ENCODE data around the gene PEF1. TPM values are rescaled to one million over a fixed set of nuclear protein-coding genes. Genes with fewer than 3 reads are reported as not detected.

The PEF1 gene
- total RNA-seq, 1 donor from 2014 or later: 53.0 TPM

DNA sequence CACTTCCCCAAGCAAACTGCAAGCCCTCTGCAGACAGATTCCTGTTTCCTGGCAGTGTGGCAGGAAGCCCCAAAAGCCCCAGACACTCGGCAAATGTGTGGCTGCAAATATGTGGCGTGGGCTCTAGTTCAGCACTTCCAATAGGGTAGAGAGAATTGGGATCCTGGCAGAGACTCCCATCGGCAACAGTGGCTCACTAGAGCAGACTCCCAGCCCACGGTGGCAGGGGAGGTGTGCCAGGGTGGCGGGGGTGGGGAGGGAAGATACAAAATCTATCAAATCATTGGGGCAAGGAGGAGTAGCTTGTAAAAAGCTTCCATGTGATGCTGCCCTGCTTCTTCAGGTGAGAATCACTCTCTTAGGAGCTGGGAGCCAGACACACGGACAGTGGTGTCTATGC, 33.3 kb upstream of the PEF1 start:
- H3K36me3 Mint-ChIP-seq (ENCODE audit: low read depth): peaks cover 20% of the 10 kb centered on the region
- H3K4me1 Mint-ChIP-seq (ENCODE audit: low read depth): peaks cover 21% of the 10 kb centered on the region
- no peak overlapping the region for H3K4me3 Mint-ChIP-seq (ENCODE audit: unreplicated experiment)
- H3K27ac Mint-ChIP-seq (ENCODE audit: unreplicated experiment): no peak overlapping the region
- DNase-seq (ENCODE audit: low spot score): no peak
- TF ChIP-seq, protein P1, sequence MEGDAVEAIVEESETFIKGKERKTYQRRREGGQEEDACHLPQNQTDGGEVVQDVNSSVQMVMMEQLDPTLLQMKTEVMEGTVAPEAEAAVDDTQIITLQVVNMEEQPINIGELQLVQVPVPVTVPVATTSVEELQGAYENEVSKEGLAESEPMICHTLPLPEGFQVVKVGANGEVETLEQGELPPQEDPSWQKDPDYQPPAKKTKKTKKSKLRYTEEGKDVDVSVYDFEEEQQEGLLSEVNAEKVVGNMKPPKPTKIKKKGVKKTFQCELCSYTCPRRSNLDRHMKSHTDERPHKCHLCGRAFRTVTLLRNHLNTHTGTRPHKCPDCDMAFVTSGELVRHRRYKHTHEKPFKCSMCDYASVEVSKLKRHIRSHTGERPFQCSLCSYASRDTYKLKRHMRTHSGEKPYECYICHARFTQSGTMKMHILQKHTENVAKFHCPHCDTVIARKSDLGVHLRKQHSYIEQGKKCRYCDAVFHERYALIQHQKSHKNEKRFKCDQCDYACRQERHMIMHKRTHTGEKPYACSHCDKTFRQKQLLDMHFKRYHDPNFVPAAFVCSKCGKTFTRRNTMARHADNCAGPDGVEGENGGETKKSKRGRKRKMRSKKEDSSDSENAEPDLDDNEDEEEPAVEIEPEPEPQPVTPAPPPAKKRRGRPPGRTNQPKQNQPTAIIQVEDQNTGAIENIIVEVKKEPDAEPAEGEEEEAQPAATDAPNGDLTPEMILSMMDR (IDR thresholded peaks at IDR 0.05): no peak
- H3K27me3 Mint-ChIP-seq (ENCODE audit: low read depth): no peaks in the 10 kb centered on the region
- H3K9me3 Mint-ChIP-seq (ENCODE audit: low read depth): no peaks in the 10 kb centered on the region

DNA sequence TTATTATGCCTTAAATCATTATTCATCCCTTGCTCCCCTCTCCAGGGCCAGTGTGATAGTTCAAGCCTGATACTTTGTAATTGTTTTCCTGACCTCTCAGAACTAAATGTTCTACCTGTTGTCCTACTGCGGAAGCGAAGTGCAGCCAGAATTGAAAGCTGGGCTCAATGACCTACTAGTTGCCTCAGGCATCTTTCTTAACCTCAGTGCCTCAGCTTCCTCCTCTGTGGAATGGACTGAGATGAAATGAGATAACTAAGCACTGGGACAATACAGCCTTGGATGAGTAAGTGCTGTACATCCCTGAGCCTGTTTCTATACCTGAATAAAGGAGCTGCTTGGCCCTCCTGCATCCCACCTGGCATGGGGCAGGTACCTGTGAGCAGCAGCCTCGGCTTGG, 32.7 kb upstream of the PEF1 start:
- H3K4me1 Mint-ChIP-seq (ENCODE audit: low read depth): peaks cover 17% of the 10 kb centered on the region
- peaks cover 20% of the 10 kb centered on the region for H3K36me3 Mint-ChIP-seq (ENCODE audit: low read depth)
- H3K27me3 Mint-ChIP-seq (ENCODE audit: low read depth): no peaks in the 10 kb centered on the region
- H3K9me3 Mint-ChIP-seq (ENCODE audit: low read depth): no peaks in the 10 kb centered on the region
- H3K4me3 Mint-ChIP-seq (ENCODE audit: unreplicated experiment): no peak overlapping the region
- H3K27ac Mint-ChIP-seq (ENCODE audit: unreplicated experiment): no peak overlapping the region
- DNase-seq (ENCODE audit: low spot score): no peak
- TF ChIP-seq, protein P1 (IDR thresholded peaks at IDR 0.05): no peak

DNA sequence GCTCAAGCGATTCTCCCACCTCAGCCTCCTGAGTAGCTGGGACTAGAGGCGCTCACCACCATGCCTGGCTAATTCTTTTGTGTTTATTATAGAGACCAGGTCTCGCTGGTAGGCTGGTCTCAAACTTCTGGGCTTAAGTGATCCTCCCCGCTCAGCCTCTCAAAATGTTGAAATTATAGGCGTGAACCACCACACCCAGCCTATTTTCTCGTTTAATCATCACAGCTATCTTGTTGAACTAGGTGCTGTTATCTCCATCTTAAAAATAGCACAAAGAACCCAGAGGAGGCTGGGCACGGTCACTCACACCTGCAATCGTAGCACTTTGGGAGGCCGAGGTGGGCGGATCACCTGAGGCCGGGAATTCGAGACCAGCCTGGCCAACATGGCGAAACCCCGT, 31.1 kb upstream of the PEF1 start:
- Mint-ChIP-seq H3K9me3 (ENCODE audit: low read depth) (no peaks in the 10 kb centered on the region), H3K36me3 (ENCODE audit: low read depth) (peaks cover 26% of the 10 kb centered on the region), H3K4me3 (ENCODE audit: unreplicated experiment) (no peak overlapping the region), H3K27ac (ENCODE audit: unreplicated experiment) (peak overlapping the region; percentile 83), H3K27me3 (ENCODE audit: low read depth) (no peaks in the 10 kb centered on the region), H3K4me1 (ENCODE audit: low read depth) (peaks cover 30% of the 10 kb centered on the region)
- TF ChIP-seq, protein P1 (IDR thresholded peaks at IDR 0.05): no peak
- DNase-seq (ENCODE audit: low spot score): no peak

DNA sequence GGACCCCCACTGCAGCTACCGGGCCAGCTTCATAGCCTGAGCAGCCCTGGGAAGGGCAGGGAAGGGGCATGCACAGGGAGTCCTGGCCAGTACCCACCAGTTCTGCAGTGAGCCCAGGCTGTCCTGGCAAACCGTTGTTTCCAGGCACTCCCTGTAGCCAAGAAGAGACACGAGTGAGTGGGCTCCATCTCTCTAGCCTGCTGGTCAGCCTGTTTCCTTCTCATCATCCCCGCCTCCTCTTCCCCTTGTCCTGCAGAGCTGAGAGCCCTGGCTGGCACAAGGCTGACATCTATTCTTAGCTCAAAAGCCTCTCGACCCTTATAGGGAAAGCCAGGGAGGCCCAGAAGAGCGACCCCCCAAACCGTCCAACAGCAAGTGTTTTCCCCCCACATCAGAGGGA, 30.5 kb upstream of the PEF1 start:
- peak overlapping the region; percentile 22 for H3K27ac Mint-ChIP-seq (ENCODE audit: unreplicated experiment)
- no peak overlapping the region for H3K4me3 Mint-ChIP-seq (ENCODE audit: unreplicated experiment)
- TF ChIP-seq, protein P1 (IDR thresholded peaks at IDR 0.05): no peak
- no peaks in the 10 kb centered on the region for H3K9me3 Mint-ChIP-seq (ENCODE audit: low read depth)
- DNase-seq (ENCODE audit: low spot score): no peak
- H3K4me1 Mint-ChIP-seq (ENCODE audit: low read depth): peaks cover 36% of the 10 kb centered on the region
- H3K27me3 Mint-ChIP-seq (ENCODE audit: low read depth): no peaks in the 10 kb centered on the region
- H3K36me3 Mint-ChIP-seq (ENCODE audit: low read depth): peaks cover 23% of the 10 kb centered on the region

DNA sequence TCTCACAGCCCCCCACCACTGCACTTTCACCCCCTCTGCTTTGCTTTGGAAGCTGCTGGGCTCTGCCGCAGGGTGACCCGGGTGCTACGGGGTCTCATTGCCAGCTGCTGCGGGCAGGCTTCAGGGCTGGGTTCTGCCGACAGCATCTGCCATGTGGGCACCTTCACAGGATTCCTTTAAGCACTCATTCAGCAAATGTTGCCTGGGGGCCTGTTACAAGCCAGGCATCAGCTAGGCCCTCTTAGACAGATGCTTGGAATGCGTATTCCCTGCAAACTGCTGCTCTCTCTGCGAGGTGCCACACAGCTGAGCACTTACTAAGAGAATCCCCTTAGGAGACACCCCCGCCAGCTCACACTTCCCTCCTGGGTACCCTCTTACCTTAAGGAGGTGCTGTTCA, 29.9 kb upstream of the PEF1 start:
- no peak overlapping the region for H3K4me3 Mint-ChIP-seq (ENCODE audit: unreplicated experiment)
- H3K36me3 Mint-ChIP-seq (ENCODE audit: low read depth): peaks cover 21% of the 10 kb centered on the region
- peaks cover 42% of the 10 kb centered on the region for H3K4me1 Mint-ChIP-seq (ENCODE audit: low read depth)
- no peaks in the 10 kb centered on the region for H3K27me3 Mint-ChIP-seq (ENCODE audit: low read depth)
- TF ChIP-seq, protein P1 (IDR thresholded peaks at IDR 0.05): no peak
- DNase-seq (ENCODE audit: low spot score): no peak
- no peaks in the 10 kb centered on the region for H3K9me3 Mint-ChIP-seq (ENCODE audit: low read depth)
- H3K27ac Mint-ChIP-seq (ENCODE audit: unreplicated experiment): no peak overlapping the region
